SK-N-SH treated with all-trans-retinoic acid at 6 μM for 48 hours (cell line): Measurements from ENCODE around the gene GTPBP1.

Experiments used
- ARNTL ChIP-seq: fragments of 450-650 bp; formaldehyde crosslinking; IDR thresholded peaks from 2 replicates; pipeline ENCODE4 v1.5.0; 2020; ENCODE audit warnings: low read depth, mild to moderate bottlenecking, moderate library complexity, borderline replicate concordance
- ISL1 ChIP-seq: fragments of 250-450 bp; sonication (Bioruptor Pico); IDR thresholded peaks from 2 replicates; pipeline ENCODE4 v2.1.2; 2022; ENCODE audit warnings: mild to moderate bottlenecking, moderate library complexity
- OSR1 ChIP-seq: fragments of 250-450 bp; sonication (Bioruptor Pico); IDR thresholded peaks from 2 replicates; pipeline ENCODE4 v1.8.0; 2022; ENCODE audit warnings: moderate library complexity, mild to moderate bottlenecking, inconsistent platforms
- PPARA ChIP-seq: fragments of 250-450 bp; sonication (Bioruptor Pico); IDR thresholded peaks from 2 replicates; pipeline ENCODE4 v1.5.0; 2020; ENCODE audit warnings: mild to moderate bottlenecking, borderline replicate concordance
- RARB ChIP-seq: fragments of 250-450 bp; sonication (Bioruptor Pico); IDR thresholded peaks from 2 replicates; pipeline ENCODE4 v1.8.0; 2021; ENCODE audit warnings: mild to moderate bottlenecking, moderate library complexity
- TOX ChIP-seq: fragments of 250-450 bp; sonication (Bioruptor Pico); IDR thresholded peaks from 2 replicates; pipeline ENCODE4 v1.8.0; 2021; ENCODE audit warnings: mild to moderate bottlenecking, moderate library complexity, borderline replicate concordance
- ZC3H10 ChIP-seq: fragments of 250-450 bp; sonication (Bioruptor Pico); IDR thresholded peaks from 2 replicates; pipeline ENCODE4 v1.5.1; 2021; ENCODE audit warnings: mild to moderate bottlenecking, moderate library complexity
- ZFP3 ChIP-seq: fragments of 250-450 bp; sonication (Bioruptor Pico); IDR thresholded peaks from 2 replicates; pipeline ENCODE4 v1.5.0; 2020; ENCODE audit warnings: mild to moderate bottlenecking, moderate library complexity
- ZNF565 ChIP-seq: fragments of 450-650 bp; formaldehyde crosslinking; conservative IDR thresholded peaks from 2 replicates; pipeline ENCODE4 v1.5.0; 2020; ENCODE audit warnings: low read depth, mild to moderate bottlenecking, moderate library complexity
- ZNF8 ChIP-seq: fragments of 450-650 bp; formaldehyde crosslinking; IDR thresholded peaks from 2 replicates; pipeline ENCODE4 v1.5.0; 2020; ENCODE audit warnings: mild to moderate bottlenecking, moderate library complexity
- TF ChIP-seq, protein P1 (sequence below): fragments of 250-450 bp; sonication (Bioruptor Pico); IDR thresholded peaks from 2 replicates; pipeline ENCODE4 v1.8.0; 2020; ENCODE audit warnings: mild to moderate bottlenecking, moderate library complexity, borderline replicate concordance
- TF ChIP-seq, protein P2 (sequence below): fragments of 250-450 bp; sonication (Bioruptor Pico); IDR thresholded peaks from 2 replicates; pipeline ENCODE4 v1.5.0; 2020; ENCODE audit warnings: mild to moderate bottlenecking, moderate library complexity
- TF ChIP-seq, protein P3 (sequence below): fragments of 250-450 bp; sonication (Bioruptor Pico); IDR thresholded peaks from 2 replicates; pipeline ENCODE4 v1.5.1; 2020; ENCODE audit warnings: low read depth, mild to moderate bottlenecking, moderate library complexity

DNA sequence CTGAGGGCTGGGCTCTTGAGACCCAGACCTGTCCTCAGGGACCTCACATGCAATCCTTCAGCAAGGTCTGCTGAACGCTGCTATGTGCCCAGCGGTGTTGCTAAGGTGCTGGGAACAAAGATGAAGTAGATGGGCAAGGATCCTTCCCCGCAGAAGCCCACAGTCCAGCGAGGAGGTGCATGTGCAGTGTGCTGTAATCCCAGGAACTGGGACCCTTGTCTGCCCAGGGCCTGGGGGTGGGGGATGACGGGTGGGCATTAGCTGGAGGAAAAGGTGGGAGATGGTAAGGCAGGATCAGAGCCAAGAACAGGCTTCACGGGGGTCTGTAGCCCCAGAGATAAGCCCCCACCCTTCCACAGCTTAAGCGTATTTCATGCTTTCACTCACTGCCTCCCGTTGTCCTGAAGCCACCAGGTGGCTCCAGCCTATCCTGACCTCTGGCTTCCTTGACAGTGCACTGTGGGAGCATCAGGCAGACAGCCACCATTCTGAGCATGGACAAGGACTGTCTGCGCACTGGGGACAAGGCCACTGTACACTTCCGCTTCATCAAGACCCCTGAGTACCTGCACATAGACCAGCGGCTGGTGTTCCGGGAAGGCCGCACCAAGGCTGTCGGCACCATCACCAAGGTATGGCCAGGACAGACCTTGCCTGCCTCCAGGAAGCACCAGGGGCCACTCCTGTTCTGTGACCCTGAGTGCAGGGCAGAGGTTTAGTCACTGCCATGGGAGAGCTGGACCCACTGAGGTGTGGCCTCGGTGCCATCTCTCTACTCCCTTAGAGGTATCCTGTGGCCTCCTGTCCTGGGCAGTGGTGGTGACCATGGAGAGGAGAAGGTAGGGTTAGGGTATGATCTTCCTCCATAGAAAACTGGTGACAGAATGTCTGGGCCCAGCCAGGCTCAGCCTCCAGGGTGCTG, 22.0 kb downstream of the GTPBP1 start:
- TF ChIP-seq, protein P1, sequence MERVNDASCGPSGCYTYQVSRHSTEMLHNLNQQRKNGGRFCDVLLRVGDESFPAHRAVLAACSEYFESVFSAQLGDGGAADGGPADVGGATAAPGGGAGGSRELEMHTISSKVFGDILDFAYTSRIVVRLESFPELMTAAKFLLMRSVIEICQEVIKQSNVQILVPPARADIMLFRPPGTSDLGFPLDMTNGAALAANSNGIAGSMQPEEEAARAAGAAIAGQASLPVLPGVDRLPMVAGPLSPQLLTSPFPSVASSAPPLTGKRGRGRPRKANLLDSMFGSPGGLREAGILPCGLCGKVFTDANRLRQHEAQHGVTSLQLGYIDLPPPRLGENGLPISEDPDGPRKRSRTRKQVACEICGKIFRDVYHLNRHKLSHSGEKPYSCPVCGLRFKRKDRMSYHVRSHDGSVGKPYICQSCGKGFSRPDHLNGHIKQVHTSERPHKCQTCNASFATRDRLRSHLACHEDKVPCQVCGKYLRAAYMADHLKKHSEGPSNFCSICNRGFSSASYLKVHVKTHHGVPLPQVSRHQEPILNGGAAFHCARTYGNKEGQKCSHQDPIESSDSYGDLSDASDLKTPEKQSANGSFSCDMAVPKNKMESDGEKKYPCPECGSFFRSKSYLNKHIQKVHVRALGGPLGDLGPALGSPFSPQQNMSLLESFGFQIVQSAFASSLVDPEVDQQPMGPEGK (CRISPR knock-in tag): no peak
- TF ChIP-seq TOX (CRISPR knock-in tag) (no peak), ZFP3 (CRISPR knock-in tag) (no peak), OSR1 (no peak), ARNTL (CRISPR knock-in tag) (no peak), ZC3H10 (CRISPR knock-in tag) (no peak), ISL1 (CRISPR knock-in tag) (no peak), RARB (CRISPR knock-in tag) (no peak), PPARA (CRISPR knock-in tag) (no peak), ZNF565 (no peak), ZNF8 (CRISPR knock-in tag) (no peak)
- TF ChIP-seq, protein P2, sequence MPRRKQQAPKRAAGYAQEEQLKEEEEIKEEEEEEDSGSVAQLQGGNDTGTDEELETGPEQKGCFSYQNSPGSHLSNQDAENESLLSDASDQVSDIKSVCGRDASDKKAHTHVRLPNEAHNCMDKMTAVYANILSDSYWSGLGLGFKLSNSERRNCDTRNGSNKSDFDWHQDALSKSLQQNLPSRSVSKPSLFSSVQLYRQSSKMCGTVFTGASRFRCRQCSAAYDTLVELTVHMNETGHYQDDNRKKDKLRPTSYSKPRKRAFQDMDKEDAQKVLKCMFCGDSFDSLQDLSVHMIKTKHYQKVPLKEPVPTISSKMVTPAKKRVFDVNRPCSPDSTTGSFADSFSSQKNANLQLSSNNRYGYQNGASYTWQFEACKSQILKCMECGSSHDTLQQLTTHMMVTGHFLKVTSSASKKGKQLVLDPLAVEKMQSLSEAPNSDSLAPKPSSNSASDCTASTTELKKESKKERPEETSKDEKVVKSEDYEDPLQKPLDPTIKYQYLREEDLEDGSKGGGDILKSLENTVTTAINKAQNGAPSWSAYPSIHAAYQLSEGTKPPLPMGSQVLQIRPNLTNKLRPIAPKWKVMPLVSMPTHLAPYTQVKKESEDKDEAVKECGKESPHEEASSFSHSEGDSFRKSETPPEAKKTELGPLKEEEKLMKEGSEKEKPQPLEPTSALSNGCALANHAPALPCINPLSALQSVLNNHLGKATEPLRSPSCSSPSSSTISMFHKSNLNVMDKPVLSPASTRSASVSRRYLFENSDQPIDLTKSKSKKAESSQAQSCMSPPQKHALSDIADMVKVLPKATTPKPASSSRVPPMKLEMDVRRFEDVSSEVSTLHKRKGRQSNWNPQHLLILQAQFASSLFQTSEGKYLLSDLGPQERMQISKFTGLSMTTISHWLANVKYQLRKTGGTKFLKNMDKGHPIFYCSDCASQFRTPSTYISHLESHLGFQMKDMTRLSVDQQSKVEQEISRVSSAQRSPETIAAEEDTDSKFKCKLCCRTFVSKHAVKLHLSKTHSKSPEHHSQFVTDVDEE (CRISPR knock-in tag): no peak
- TF ChIP-seq, protein P3, sequence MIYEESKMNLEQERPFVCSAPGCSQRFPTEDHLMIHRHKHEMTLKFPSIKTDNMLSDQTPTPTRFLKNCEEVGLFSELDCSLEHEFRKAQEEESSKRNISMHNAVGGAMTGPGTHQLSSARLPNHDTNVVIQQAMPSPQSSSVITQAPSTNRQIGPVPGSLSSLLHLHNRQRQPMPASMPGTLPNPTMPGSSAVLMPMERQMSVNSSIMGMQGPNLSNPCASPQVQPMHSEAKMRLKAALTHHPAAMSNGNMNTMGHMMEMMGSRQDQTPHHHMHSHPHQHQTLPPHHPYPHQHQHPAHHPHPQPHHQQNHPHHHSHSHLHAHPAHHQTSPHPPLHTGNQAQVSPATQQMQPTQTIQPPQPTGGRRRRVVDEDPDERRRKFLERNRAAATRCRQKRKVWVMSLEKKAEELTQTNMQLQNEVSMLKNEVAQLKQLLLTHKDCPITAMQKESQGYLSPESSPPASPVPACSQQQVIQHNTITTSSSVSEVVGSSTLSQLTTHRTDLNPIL (CRISPR knock-in tag): no peak
